Chondrocyte (in vitro differentiated cells): ENCODE results near the gene NDST3. TPM values are rescaled to one million over a fixed set of nuclear protein-coding genes. Genes with fewer than 3 reads are reported as not detected.

Experiments
- DNase-seq: peaks from one replicate; pipeline ENCODE4 v3.0.0; 2021; ENCODE audit warnings: mixed read lengths, low spot score
- H3K27ac Mint-ChIP-seq: one replicate; pipeline ENCODE4 v1.8.0; 2021; ENCODE audit warnings: mild to moderate bottlenecking, moderate library complexity, mixed read lengths; ENCODE audit not compliant: unreplicated experiment
- H3K27me3 Mint-ChIP-seq: 2 replicates; pipeline ENCODE4 v1.8.0; 2021; ENCODE audit warnings: low read depth, mixed read lengths
- H3K36me3 Mint-ChIP-seq: 2 replicates; pipeline ENCODE4 v1.8.0; 2021; ENCODE audit warnings: low read depth, mixed read lengths
- H3K4me1 Mint-ChIP-seq: 2 replicates; pipeline ENCODE4 v1.8.0; 2021; ENCODE audit warnings: low read depth, mild to moderate bottlenecking, mixed read lengths
- H3K4me3 Mint-ChIP-seq: one replicate; pipeline ENCODE4 v1.8.0; 2021; ENCODE audit warnings: mild to moderate bottlenecking, moderate library complexity, mixed read lengths; ENCODE audit not compliant: unreplicated experiment
- H3K9me3 Mint-ChIP-seq: 2 replicates; pipeline ENCODE4 v1.8.0; 2021; ENCODE audit warnings: low read depth, mixed read lengths
- CTCF ChIP-seq: fragments of 200-600 bp; sonication (generic); IDR thresholded peaks from 2 replicates; pipeline ENCODE4 v1.5.0; 2021; ENCODE audit warnings: antibody characterized with exemption, mild to moderate bottlenecking, moderate library complexity
- total RNA-seq: library from RNA; stranded (reverse); gene quantifications from 3 replicates; pipeline ENCODE4 v1.2.1, GENCODE V29; 2021

The NDST3 gene
- total RNA-seq, 1 donor from 2014 or later = 1.3 TPM

DNA sequence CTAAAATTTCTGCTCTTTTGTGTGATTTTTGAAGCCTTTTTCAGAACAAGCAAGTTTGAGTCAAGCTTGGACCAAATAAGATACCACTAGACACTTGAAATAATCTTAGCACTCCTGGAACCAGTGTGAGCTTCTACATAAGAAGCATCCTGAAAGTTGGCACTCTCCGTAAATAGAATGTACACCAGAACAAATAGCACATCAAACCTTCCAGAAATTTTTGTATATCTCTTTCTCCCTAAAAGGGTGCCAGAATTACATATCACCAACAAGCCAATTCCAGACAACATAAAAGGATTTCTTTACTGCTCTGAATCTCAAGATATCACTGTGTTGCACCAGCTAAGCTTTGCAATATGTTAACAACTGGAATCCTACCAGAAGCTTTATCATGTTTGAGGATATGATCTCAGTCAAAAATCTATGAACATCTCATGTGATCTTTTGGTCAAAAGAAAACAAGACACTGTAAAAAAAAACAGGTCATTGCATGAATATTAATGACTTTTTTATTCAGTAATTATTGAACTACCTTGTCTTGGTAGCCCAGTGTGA is 201.4 kb downstream of the NDST3 start:
- Mint-ChIP-seq H3K27me3 (no peaks in the 10 kb centered on the region), H3K27ac (no peak overlapping the region), H3K36me3 (no peaks in the 10 kb centered on the region), H3K4me3 (no peak overlapping the region), H3K9me3 (no peaks in the 10 kb centered on the region), H3K4me1 (no peaks in the 10 kb centered on the region)
- no peak for DNase-seq
- no peak for TF ChIP-seq CTCF

DNA sequence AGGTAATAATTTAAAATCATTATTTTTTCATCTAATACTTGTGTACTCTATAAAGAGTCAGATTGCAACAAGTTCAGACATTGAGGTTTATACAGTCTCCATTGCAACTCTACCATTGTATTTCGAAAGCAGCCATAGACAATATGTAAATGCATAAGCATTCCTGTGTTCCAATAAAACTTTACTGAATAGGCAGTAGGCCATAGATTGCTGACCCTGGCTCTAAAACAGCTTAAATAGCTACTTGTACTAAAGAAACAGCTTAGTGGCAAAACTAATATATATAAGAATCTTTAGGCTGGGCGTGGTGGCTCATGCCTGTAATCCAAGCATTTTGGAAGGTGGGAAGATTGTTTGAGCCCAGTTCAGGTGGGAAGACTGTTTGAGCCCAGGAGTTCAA is 203.2 kb downstream of the NDST3 start:
- H3K36me3 Mint-ChIP-seq = no peaks in the 10 kb centered on the region
- H3K27me3 Mint-ChIP-seq = no peaks in the 10 kb centered on the region
- no peak for TF ChIP-seq CTCF
- no peaks in the 10 kb centered on the region for H3K4me1 Mint-ChIP-seq
- DNase-seq = no peak
- H3K27ac Mint-ChIP-seq = no peak overlapping the region
- no peak overlapping the region for H3K4me3 Mint-ChIP-seq
- no peaks in the 10 kb centered on the region for H3K9me3 Mint-ChIP-seq

DNA sequence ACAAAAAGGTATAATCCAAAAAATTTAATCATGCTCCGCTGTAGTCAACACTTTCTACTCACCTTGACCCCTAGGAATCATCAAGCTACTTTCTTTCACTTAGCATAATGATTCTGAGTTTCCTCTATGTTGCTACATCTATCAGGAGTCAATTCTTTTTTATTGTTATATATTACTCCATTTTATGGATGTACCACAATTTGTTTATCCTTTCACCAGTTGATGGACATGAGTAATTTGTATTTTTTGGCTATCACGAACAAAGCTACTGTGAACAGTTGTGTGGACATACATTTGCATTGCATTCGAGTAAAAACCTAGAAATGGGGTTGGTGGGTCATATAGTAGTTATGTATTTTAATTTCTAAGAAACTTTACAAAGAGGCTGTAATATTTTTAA is 215.6 kb downstream of the NDST3 start:
- H3K36me3 Mint-ChIP-seq = peaks cover 2% of the 10 kb centered on the region
- DNase-seq = no peak
- no peak for TF ChIP-seq CTCF
- no peaks in the 10 kb centered on the region for H3K27me3 Mint-ChIP-seq
- no peak overlapping the region for H3K27ac Mint-ChIP-seq
- peaks cover 8% of the 10 kb centered on the region for H3K9me3 Mint-ChIP-seq
- no peak overlapping the region for H3K4me3 Mint-ChIP-seq
- no peaks in the 10 kb centered on the region for H3K4me1 Mint-ChIP-seq

DNA sequence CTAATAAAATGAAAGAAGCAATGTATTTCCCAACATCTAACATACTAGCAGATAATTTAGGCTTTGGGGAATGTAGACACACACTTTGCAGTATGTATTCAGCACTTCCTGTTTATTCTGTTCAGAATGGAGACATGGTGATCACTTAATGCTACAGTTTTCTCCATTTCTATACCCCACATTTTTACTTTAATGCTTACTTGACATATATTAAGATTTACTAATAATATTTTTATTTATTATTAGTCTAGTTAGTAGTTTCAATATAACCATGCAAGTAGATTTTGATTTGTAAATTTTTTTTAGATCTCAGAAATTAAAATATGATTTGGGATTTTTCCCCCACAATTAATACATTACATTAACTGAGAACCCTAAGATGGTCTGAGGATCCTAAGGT is 220.1 kb downstream of the NDST3 start:
- H3K27ac Mint-ChIP-seq = no peak overlapping the region
- H3K9me3 Mint-ChIP-seq = peaks cover 7% of the 10 kb centered on the region
- no peak for DNase-seq
- H3K36me3 Mint-ChIP-seq = peaks cover 2% of the 10 kb centered on the region
- TF ChIP-seq CTCF = no peak
- H3K4me1 Mint-ChIP-seq = no peaks in the 10 kb centered on the region
- H3K4me3 Mint-ChIP-seq = no peak overlapping the region
- no peaks in the 10 kb centered on the region for H3K27me3 Mint-ChIP-seq

- no peak for TF ChIP-seq CTCF
- no peak overlapping the region for H3K4me3 Mint-ChIP-seq
- no peaks in the 10 kb centered on the region for H3K4me1 Mint-ChIP-seq
- H3K9me3 Mint-ChIP-seq = no peaks in the 10 kb centered on the region
- H3K27me3 Mint-ChIP-seq = peaks cover 2% of the 10 kb centered on the region
- no peak for DNase-seq
- no peaks in the 10 kb centered on the region for H3K36me3 Mint-ChIP-seq
- no peak overlapping the region for H3K27ac Mint-ChIP-seq
Measured at GRCh38 chr4:118259111-118259510, 224.8 kb downstream of the NDST3 start.
